K562 (cell line): Measurements from ENCODE around the gene TMC1. TPM values are rescaled to one million over a fixed set of nuclear protein-coding genes. Genes with fewer than 3 reads are reported as not detected.

ENCODE experiments used
- COPS2 ChIP-seq: fragments of 450-650 bp; conservative IDR thresholded peaks from 2 replicates; pipeline ENCODE4 v1.6.1; 2016; ENCODE audit warnings: mild to moderate bottlenecking, moderate library complexity
- CREB1 ChIP-seq, 2 experiments: sonication (generic) in 1 of 2; formaldehyde crosslinking in 1 of 2; IDR thresholded peaks; 2 replicates each; pipeline versions ENCODE4 v1.6.1 to v1.8.0; 2012 to 2022; ENCODE audit warnings: inconsistent platforms in 1 of 2, mild to moderate bottlenecking in 1 of 2, missing genetic modification reagents in 1 of 2, moderate library complexity in 1 of 2
- EZH2 ChIP-seq: IDR thresholded peaks from 2 replicates; pipeline ENCODE4 v1.6.1; 2012; ENCODE audit warnings: low read depth, mild to moderate bottlenecking, inconsistent platforms, low read length, borderline replicate concordance
- FOXA3 ChIP-seq, 2 experiments: fragments of 450-650 bp in 1 of 2; sonication (generic) in 1 of 2; formaldehyde crosslinking; IDR thresholded peaks in 1 of 2; conservative IDR thresholded peaks in 1 of 2; 2 replicates each; pipeline versions ENCODE4 v1.4.0 to v1.8.0; 2020 to 2022; ENCODE audit warnings: mild to moderate bottlenecking in 2 of 2, missing genetic modification reagents in 1 of 2
- FOXP1 ChIP-seq: sonication (generic); formaldehyde crosslinking; IDR thresholded peaks from 2 replicates; pipeline ENCODE4 v1.8.0; 2022; ENCODE audit warnings: mild to moderate bottlenecking, missing genetic modification reagents
- HCFC1 ChIP-seq: IDR thresholded peaks from 2 replicates; pipeline ENCODE4 v1.6.1; 2012; ENCODE audit warnings: low read depth, low read length, improper control_type of control experiment
- JUND ChIP-seq, 2 experiments: IDR thresholded peaks; 2 replicates in 1 of 2; 3 replicates in 1 of 2; pipeline ENCODE4 v1.6.1; 2011; ENCODE audit warnings: borderline replicate concordance in 2 of 2, low read depth in 2 of 2, low read length in 2 of 2, improper control_type of control experiment in 1 of 2, missing biosample characterization in 1 of 2, missing genetic modification characterization in 1 of 2, missing genetic modification reagents in 1 of 2
- MED1 ChIP-seq: sonication (generic); formaldehyde crosslinking; IDR thresholded peaks from 2 replicates; pipeline ENCODE4 v1.8.1; 2023; ENCODE audit warnings: missing genetic modification reagents, borderline replicate concordance
- MYC ChIP-seq, 2 experiments: fragments of 250-450 bp in 1 of 2; sonication (Bioruptor Pico) in 1 of 2; IDR thresholded peaks; 2 replicates each; pipeline versions ENCODE4 v1.5.1 to v1.6.1; 2012 to 2021; ENCODE audit warnings: low read depth in 2 of 2, borderline replicate concordance in 1 of 2, improper control_type of control experiment in 1 of 2, low read length in 1 of 2, mild to moderate bottlenecking in 1 of 2, moderate library complexity in 1 of 2
- NCOA4 ChIP-seq: fragments of 450-650 bp; IDR thresholded peaks from 2 replicates; pipeline ENCODE4 v1.6.1; 2018; ENCODE audit warnings: mild to moderate bottlenecking; ENCODE audit not compliant: partially characterized antibody
- SMARCA4 ChIP-seq: fragments of 450-650 bp; IDR thresholded peaks from 2 replicates; pipeline ENCODE4 v1.6.1; 2016
- TEAD1 ChIP-seq, 2 experiments: fragments of 450-650 bp in 1 of 2; sonication (generic) in 1 of 2; formaldehyde crosslinking; IDR thresholded peaks; 2 replicates each; pipeline versions ENCODE4 v1.4.0 to v1.8.0; 2020 to 2022; ENCODE audit warnings: mild to moderate bottlenecking in 2 of 2, missing genetic modification reagents in 1 of 2
- TRIM28 ChIP-seq: fragments of 450-650 bp; IDR thresholded peaks from 2 replicates; pipeline ENCODE4 v1.6.1; 2017
- ZBTB1 ChIP-seq: sonication (generic); formaldehyde crosslinking; IDR thresholded peaks from 2 replicates; pipeline ENCODE4 v1.8.1; 2023; ENCODE audit warnings: missing genetic modification reagents, low read depth, mild to moderate bottlenecking, borderline replicate concordance
- ZMIZ1 ChIP-seq, 2 experiments: fragments of 150-350 bp in 1 of 2; IDR thresholded peaks; 2 replicates each; pipeline ENCODE4 v1.6.1; 2012 to 2016; ENCODE audit warnings: low read depth in 2 of 2, low read length in 2 of 2, mild to moderate bottlenecking in 1 of 2, moderate library complexity in 1 of 2
- ZNF583 ChIP-seq: fragments of 250-450 bp; sonication (Bioruptor Pico); IDR thresholded peaks from 2 replicates; pipeline ENCODE4 v1.4.0; 2020
- ZNF76 ChIP-seq: fragments of 250-450 bp; sonication (Bioruptor Pico); IDR thresholded peaks from 2 replicates; pipeline ENCODE4 v1.4.0; 2020; ENCODE audit warnings: mild to moderate bottlenecking, moderate library complexity, borderline replicate concordance
- polyA plus RNA-seq, 8 experiments: library from polyadenylated mRNA; depleted of rRNA in 4 of 8; stranded (reverse) in 5 of 8; unstranded in 3 of 8; fragments of >200 nt; fragmentation: Nextera tagmentation in 2 of 8; fragmentation: Illumina TruSeq in 1 of 8; extraction: Ambion mirVana in 2 of 8; extraction: Trizol in 1 of 8; gene quantifications; 2 replicates each; pipeline versions ENCODE4 v1.2.1 to v1.2.3, GENCODE V29; 2011 to 2014; ENCODE audit warnings: inconsistent platforms in 1 of 8, missing spikeins in 1 of 8
- total RNA-seq, 7 experiments: library from RNA; depleted of rRNA in 6 of 7; stranded (reverse); fragments of >200 nt in 6 of 7; fragmentation: Illumina TruSeq in 2 of 7; extraction: Trizol in 2 of 7; gene quantifications; 2 replicates each; pipeline versions ENCODE4 v1.2.1 to v1.2.3, GENCODE V29; 2011 to 2021; ENCODE audit warnings: low replicate concordance in 1 of 7
- TF ChIP-seq, protein P1 (sequence below): fragments of 250-450 bp; sonication (Bioruptor Pico); IDR thresholded peaks from 2 replicates; pipeline ENCODE4 v1.5.0; 2021
- TF ChIP-seq, protein P2 (sequence below): sonication (generic); formaldehyde crosslinking; IDR thresholded peaks from 2 replicates; pipeline ENCODE4 v1.8.1; 2022; ENCODE audit warnings: missing genetic modification reagents

Gene TMC1
- total and polyA plus RNA-seq, 9 of the 15 experiments (the other 6 are each of a cell fraction or from before 2014, with no cell fraction given) = 0.10 to 0.15 TPM; not detected in 7

DNA sequence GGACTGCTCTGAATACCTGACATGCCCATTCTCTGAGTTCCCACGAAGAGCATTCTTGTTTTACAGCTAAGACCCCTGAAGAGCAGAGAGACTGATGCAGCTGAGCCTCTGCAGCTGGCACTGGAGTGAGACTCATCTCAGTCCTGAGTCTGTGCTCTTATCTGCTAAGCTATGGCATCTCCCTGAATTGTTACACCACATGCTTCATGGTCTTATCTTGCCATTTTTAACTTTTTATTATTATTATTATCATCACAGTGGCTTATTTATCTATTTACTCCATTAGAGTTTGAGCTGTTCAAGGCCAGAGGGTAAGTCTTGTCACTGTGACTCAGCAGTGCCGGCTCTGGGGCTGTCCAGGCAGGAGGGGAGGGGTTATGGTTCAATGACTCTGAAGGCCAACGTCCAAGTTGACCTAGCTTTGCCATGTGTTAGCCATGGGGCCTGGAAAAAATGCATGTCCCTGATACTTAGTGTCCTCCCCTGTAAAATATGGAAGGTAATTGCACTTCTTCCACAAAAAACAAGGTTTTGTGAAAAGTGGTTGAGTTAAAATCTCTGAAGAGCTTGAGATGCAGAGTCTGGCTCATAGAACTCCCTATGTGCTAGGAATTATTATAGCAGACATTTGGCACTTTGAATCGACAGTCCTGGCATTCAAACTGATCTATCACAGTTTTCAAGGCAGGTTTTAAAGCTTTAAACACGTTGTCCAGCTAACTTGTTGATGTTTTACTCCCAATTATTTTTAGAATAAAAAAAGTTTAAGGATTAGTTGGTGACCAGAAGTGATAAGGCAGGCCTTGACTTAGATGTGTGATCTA is 336.9 kb downstream of the TMC1 start (continued):
- TF ChIP-seq, protein P1, sequence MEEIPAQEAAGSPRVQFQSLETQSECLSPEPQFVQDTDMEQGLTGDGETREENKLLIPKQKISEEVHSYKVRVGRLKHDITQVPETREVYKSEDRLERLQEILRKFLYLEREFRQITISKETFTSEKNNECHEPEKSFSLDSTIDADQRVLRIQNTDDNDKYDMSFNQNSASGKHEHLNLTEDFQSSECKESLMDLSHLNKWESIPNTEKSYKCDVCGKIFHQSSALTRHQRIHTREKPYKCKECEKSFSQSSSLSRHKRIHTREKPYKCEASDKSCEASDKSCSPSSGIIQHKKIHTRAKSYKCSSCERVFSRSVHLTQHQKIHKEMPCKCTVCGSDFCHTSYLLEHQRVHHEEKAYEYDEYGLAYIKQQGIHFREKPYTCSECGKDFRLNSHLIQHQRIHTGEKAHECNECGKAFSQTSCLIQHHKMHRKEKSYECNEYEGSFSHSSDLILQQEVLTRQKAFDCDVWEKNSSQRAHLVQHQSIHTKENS = no peak
- no peak for TF ChIP-seq ZNF76 (CRISPR knock-in tag)
- no peak for TF ChIP-seq TRIM28
- peak; percentile 45; the same call in 1 of the 2 replicates for TF ChIP-seq MYC (IDR thresholded peaks at IDR 0.05; ENCODE audit: low read depth, low read length)
- TF ChIP-seq MYC (CRISPR knock-in tag; IDR thresholded peaks at IDR 0.05; ENCODE audit: borderline replicate concordance, low read depth) = no peak
- TF ChIP-seq JUND (IDR thresholded peaks at IDR 0.05; ENCODE audit: borderline replicate concordance, low read depth, low read length) = no peak
- peak; percentile 22; the same call in 2 of the 3 replicates for TF ChIP-seq JUND (tag; IDR thresholded peaks at IDR 0.05; ENCODE audit: borderline replicate concordance, low read depth, low read length)
- no peak for TF ChIP-seq MED1 (CRISPR knock-in tag)
- no peak for TF ChIP-seq ZBTB1 (CRISPR knock-in tag)
- no peak for TF ChIP-seq ZMIZ1 (IDR thresholded peaks at IDR 0.05; ENCODE audit: low read depth in 2 of 2, low read length in 2 of 2)
- no peak for TF ChIP-seq FOXP1 (CRISPR knock-in tag)
- no peak for TF ChIP-seq ZNF583 (CRISPR knock-in tag)
- TF ChIP-seq HCFC1 = no peak
- no peak for TF ChIP-seq COPS2
- TF ChIP-seq, protein P2, sequence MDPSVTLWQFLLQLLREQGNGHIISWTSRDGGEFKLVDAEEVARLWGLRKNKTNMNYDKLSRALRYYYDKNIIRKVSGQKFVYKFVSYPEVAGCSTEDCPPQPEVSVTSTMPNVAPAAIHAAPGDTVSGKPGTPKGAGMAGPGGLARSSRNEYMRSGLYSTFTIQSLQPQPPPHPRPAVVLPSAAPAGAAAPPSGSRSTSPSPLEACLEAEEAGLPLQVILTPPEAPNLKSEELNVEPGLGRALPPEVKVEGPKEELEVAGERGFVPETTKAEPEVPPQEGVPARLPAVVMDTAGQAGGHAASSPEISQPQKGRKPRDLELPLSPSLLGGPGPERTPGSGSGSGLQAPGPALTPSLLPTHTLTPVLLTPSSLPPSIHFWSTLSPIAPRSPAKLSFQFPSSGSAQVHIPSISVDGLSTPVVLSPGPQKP (CRISPR knock-in tag) = no peak
- TF ChIP-seq CREB1 (IDR thresholded peaks at IDR 0.05) = no peak
- TF ChIP-seq CREB1 (CRISPR knock-in tag; IDR thresholded peaks at IDR 0.05) = no peak
- no peak for TF ChIP-seq TEAD1 (CRISPR knock-in tag; IDR thresholded peaks at IDR 0.05)
- no peak for TF ChIP-seq FOXA3 (CRISPR knock-in tag; conservative IDR thresholded peaks at IDR 0.05 in 1 of 2, IDR thresholded peaks at IDR 0.05 in 1 of 2)
- TF ChIP-seq EZH2 = no peak
- TF ChIP-seq NCOA4 = no peak
- 0 out of 2 replicates have a peak, but pooled peaks have one; percentile 32 for TF ChIP-seq SMARCA4
